GM12878 (cell line): ENCODE data around the gene GRIN2A. TPM values are rescaled to one million over a fixed set of nuclear protein-coding genes. Genes with fewer than 3 reads are reported as not detected.

ENCODE experiments used
- polyA plus RNA-seq, 11 experiments: library from polyadenylated mRNA; depleted of rRNA in 4 of 11; unstranded in 6 of 11; stranded (reverse) in 5 of 11; fragments of >200 nt; fragmentation: Nextera tagmentation in 4 of 11; fragmentation: Illumina TruSeq in 1 of 11; extraction: Ambion mirVana in 4 of 11; extraction: Trizol in 1 of 11; gene quantifications; 1 replicate in 1 of 11; 2 replicates in 10 of 11; pipeline versions ENCODE4 v1.2.1 to v1.2.3, GENCODE V29; 2011 to 2016; ENCODE audit warnings: inconsistent platforms in 2 of 11, missing spikeins in 2 of 11, low read depth in 1 of 11
- small RNA-seq: library from RNA; depleted of rRNA; stranded (forward); fragments of <200 nt; gene quantifications from one replicate; pipeline ENCODE3, GENCODE V24; 2014
- total RNA-seq, 4 experiments: library from RNA; depleted of rRNA in 3 of 4; stranded (reverse); fragments of >200 nt in 3 of 4; fragmentation: Illumina TruSeq in 1 of 4; extraction: Trizol in 1 of 4; gene quantifications; 2 replicates each; pipeline versions ENCODE4 v1.2.1 to v1.2.3, GENCODE V29; 2013 to 2021

The GRIN2A gene
- total and polyA plus RNA-seq, 10 of the 15 experiments (the other 5 are each of a cell fraction or from before 2014, with no cell fraction given): 2.4 to 13.3 (median 7.3) TPM

Small RNA genes lying within 50 kb of the gene (small RNA-seq; reads per million reads assigned to genes)
- not detected for gene RN7SL493P

Other genes starting within 250 kb of the GRIN2A start
- 31.6 and 41.5 TPM in 2 replicates for gene ATF7IP2, start 203.6 kb upstream of the GRIN2A start, total RNA-seq (2014; rRNA removed)
- 31.4 and 32.7 TPM in 2 replicates for gene ATF7IP2, start 203.6 kb upstream of the GRIN2A start, total RNA-seq (2014; rRNA removed; fragmentation: Illumina TruSeq; extraction: Trizol)
- gene ATF7IP2, start 203.6 kb upstream of the GRIN2A start, total RNA-seq (2021): 24.4 and 24.6 TPM in 2 replicates
- 82.1 and 120 TPM in 2 replicates for gene ATF7IP2, start 203.6 kb upstream of the GRIN2A start, polyA plus RNA-seq (2011; rRNA removed)
- 35.5 and 44.2 TPM in 2 replicates for gene ATF7IP2, start 203.6 kb upstream of the GRIN2A start, polyA plus RNA-seq (2014; fragmentation: Illumina TruSeq; extraction: Trizol)
- gene ATF7IP2, start 203.6 kb upstream of the GRIN2A start, polyA plus RNA-seq (2014; fragmentation: Nextera tagmentation; extraction: Ambion mirVana): 10 to 100 TPM; 67.9 to 75.2 TPM
- gene ATF7IP2, start 203.6 kb upstream of the GRIN2A start, polyA plus RNA-seq (2014; rRNA removed): 36.3 and 46.7 TPM in 2 replicates
- gene ATF7IP2, start 203.6 kb upstream of the GRIN2A start, polyA plus RNA-seq (2016; fragmentation: Nextera tagmentation; extraction: Ambion mirVana): 10 to 100 TPM; 57.1 to 58.3 TPM